Adrenal gland (tissue), 5 donors: ENCODE measurements around the gene SPIRE1.

ENCODE experiments used
- CTCF ChIP-seq, 6 experiments: fragments of 450-650 bp in 4 of 6; fragments of 200-600 bp in 2 of 6; sonication (generic) in 1 of 6; IDR thresholded peaks; 1 replicate in 5 of 6; 2 replicates in 1 of 6; pipeline versions ENCODE4 v1.5.1 to v1.8.0; 2016 to 2021; ENCODE audit warnings: antibody characterized with exemption in 6 of 6, mild to moderate bottlenecking in 2 of 6, moderate library complexity in 1 of 6
- POLR2A ChIP-seq, 2 donors: fragments of 450-650 bp; IDR thresholded peaks; one replicate each; pipeline ENCODE4 v1.6.1; 2017; ENCODE audit warnings: antibody characterized with exemption in 2 of 2, mild to moderate bottlenecking in 2 of 2, moderate library complexity in 1 of 2
- donor health status: DM: no; HTN: no; CAD: no.

- TF ChIP-seq CTCF (IDR thresholded peaks at IDR 0.05) (no peak), POLR2A (IDR thresholded peaks at IDR 0.05) (no peak)
Observed at GRCh38 chr18:12692206-12692605, 34.3 kb upstream of the SPIRE1 start.
